Gastroesophageal sphincter (tissue), 3 donors: ENCODE data around the gene SPTBN5.

Experiments
- CTCF ChIP-seq, 4 experiments: fragments of 200-600 bp in 2 of 4; fragments of 450-650 bp in 2 of 4; sonication (generic) in 1 of 4; IDR thresholded peaks; one replicate each; pipeline ENCODE4 v1.5.1; 2017 to 2019; ENCODE audit warnings: antibody characterized with exemption in 4 of 4, mild to moderate bottlenecking in 2 of 4, moderate library complexity in 2 of 4
- POLR2A ChIP-seq, 2 donors: fragments of 450-650 bp; IDR thresholded peaks; one replicate each; pipeline ENCODE4 v1.6.1; 2017; ENCODE audit warnings: antibody characterized with exemption in 2 of 2, mild to moderate bottlenecking in 2 of 2, moderate library complexity in 1 of 2
- POLR2AphosphoS5 ChIP-seq: sonication (generic); formaldehyde crosslinking; IDR thresholded peaks from one replicate; pipeline ENCODE4 v1.6.1; 2017; ENCODE audit warnings: antibody characterized with exemption

- TF ChIP-seq CTCF (IDR thresholded peaks at IDR 0.05) = no peak
- TF ChIP-seq POLR2A (IDR thresholded peaks at IDR 0.05) = no peak
- no peak for TF ChIP-seq POLR2AphosphoS5
These were observed 25.5 kb upstream of the SPTBN5 start for GRCh38 chr15:41919201-41919820.
